Dedifferentiated amniotic fluid mesenchymal stem cell (primary cell): Measurements from ENCODE around the gene C1orf167.

Experiments
- DNase-seq: peaks from one replicate; pipeline ENCODE4 v3.0.0-alpha.2; 2016; ENCODE audit errors: extremely low spot score

Gene C1orf167, protein sequence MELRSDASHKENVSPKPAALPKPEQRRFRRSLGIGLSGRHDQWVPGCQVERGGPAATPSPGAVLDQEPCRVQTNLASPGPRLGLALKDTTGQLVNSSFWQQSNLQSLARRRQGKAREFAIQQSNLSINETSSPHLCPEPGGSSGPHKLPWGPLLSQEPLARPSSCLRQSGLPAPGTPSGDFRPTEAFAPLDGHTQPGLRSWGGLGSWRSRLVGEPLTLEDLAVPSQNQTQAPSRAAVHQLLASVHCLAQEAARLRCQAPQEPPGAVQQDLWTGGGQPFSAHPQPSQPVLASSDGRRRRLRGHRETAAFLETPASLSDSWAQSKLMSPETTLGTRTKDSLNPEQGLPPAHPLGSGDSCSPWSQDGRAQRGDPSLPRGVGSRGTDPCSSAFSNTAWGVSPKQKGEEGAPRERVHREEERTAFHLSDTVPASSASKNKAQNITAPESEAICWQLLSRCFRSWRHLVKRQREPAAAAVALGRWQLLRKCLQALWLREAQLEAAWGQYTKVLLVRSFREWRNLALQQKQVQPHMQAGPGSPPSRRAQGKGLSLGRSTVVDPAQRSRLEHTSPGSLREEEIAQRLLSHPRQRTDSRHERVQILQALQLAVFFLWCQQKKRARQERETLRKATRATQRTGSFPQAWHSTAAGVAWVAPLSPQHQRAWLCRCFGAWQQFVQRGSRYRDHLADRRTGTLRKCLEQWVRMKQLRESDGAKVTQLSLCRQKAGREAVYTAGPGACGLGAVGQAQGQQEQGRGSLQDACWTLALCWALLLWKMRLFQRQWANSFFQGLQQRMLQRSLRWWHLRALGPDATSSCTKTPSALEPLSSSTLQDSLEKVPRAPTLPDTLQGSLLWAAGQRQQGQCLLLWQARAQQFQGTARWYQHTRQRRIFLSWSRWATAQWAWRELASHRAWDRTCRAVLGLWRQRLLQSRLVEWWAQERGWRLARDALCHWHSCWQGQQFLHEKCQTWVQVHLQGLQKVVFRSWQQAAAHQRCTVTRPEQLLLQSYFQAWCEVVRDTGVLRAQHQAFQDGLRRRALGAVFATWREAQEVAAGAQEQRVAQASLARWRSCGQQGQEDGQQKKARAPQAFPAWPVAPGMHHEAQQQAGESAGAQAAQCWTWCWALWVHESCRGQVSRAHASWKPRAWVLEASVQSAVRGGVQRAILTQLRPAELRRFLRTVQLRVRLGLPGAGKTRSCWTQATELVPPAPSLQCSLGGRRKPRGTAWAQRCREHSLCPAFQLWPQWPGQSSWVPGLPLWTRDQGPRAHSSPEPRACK (N-terminal part only)

DNA sequence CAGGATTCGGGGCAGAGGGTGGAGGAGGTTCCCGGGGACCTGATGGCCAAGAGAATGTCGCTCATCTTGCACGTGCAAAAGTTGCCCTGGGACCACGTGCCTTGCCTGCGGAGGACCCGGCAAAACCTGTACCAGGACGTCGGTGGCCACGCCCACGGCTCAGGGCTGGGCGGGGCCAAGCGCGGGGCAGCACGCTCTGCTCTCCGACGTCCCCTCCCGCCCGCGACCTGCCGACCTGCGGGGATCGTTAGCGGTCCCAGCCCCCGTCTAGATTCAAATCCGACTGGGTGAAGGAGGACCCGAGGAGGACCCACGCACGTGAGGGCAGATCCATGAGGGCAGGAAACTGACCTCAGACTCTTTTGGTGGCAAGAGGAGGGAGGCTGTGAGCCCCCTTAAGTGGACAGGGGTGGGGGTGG, at the start of gene C1orf167:
Gene C1orf167, plus strand, starts transcription at position 206 of the 419 bp plus-strand sequence. CDS start 2,208 bp downstream, outside the sequence.
- DNase-seq, result no peak

DNA sequence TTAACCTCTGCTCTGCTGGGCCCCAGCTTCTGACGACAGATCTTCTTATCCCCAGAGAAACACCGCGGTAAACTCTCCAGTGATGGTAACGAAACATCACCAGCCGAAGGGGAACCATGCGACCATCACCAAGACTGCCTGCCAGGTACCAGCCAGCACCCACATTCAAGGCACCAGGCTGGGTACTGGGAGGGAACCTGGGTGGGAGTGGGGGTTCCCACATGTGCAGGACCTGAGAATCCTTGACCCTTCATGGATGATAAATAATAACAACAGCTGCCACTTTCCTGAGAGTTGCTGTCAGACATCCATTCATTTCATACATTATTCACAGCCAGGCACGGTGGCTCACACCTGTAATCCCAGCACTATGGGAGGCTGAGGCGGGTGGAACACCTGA, 49.7 kb upstream of the C1orf167 start:
- DNase-seq, result no peak

DNA sequence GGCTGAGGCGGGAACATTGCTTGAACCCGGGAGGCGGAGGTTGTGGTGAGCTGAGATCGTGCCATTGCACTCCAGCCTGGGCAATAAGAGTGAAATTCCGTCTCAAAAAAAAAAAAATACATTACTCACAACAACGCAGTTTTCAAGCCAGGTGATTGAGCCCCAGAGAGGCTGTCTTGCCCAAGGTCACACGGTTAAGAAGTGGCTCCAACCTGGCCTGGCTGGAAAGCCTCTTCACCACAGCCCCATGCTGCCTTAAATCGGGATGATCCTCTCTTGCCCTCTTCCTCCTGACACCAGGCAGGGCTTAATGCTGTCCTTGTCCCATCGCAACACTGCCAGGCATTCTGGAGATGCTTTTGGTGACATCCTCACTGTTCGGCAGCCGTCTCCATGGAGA, 48.9 kb upstream of the C1orf167 start:
- DNase-seq, result no peak

DNA sequence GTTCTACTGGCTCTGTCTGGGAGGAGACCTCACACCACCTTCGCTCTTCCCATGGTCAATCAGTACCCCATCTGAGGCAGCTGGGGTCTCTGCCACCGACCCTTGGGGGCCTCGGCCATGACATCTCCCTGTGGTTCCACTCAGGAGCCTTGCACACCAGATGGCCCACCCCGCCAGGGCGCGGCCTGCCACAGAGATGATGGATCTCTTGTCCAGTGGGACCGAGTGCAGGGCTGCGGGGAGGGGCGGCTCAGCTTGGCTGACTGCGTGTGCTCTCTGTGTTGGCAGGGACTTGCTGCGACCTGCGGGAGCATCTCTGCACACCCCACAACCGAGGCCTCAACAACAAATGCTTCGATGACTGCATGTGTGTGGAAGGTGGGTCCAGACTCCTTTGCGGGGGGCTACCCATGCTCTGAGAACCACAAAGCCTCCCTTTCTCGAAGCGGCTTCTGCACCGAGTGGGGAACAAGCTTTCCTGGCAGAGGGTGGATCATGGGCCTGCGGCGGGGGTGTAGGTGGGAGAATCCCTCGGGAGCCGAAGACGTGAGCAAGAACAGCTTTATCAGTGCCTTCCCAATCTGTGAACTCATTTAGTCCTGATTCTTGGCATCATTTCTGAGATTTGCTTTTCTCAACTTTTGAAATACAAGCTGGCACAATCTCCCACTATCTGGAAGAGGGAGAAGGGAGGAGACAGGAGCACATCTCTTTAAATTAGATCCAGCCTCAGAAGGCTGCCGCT, 47.0 kb upstream of the C1orf167 start:
- no peak for DNase-seq

DNA sequence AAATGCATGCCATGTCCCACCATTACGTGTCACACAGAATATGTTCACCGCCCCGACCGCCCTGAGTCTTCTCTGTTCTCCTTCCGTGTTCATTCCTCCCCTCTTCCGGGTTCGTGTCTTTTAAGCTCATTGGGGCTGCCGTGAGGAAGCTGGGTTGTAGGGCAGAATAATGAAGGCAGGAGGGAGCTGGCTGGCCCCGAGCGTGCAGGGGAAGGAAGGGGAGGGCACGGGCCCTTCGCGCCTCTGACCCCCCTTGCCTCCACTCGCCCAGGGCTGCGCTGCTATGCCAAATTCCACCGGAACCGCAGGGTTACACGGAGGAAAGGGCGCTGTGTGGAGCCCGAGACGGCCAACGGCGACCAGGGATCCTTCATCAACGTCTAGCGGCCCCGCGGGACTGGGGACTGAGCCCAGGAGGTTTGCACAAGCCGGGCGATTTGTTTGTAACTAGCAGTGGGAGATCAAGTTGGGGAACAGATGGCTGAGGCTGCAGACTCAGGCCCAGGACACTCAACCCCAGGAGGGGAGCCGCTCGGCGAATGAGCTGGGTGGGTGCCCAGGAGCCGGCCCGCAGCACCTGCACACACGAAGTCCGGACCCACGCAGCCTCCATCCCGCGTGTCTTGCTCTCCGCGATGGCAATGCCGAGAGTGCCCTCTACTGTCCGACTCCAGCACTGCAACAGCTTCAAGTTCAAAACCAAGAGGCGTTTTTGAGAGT, 42.5 kb upstream of the C1orf167 start:
- peak; percentile 72 for DNase-seq

DNA sequence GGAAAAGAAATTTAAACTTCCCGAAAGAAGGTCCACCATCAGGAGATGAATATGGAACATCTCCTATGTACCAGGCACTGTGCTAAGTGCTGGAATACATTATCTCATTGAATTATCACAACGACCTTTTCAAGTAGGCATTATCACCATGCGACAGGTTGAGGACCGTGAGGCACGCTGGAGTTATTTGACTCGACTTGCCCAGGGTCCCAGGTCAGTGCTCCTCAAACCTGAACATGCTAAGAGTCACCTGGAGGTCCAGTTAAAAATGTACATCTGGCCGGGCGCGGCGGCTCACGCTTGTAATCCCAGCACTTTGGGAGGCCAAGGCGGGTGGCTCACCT, 42.0 kb upstream of the C1orf167 start:
- DNase-seq, result no peak

- DNase-seq, result no peak
Measured at GRCh38 chr1:11720525-11720924, 41.5 kb upstream of the C1orf167 start.

- DNase-seq, result no peak
Measured at GRCh38 chr1:11721311-11721710, 40.7 kb upstream of the C1orf167 start.

DNA sequence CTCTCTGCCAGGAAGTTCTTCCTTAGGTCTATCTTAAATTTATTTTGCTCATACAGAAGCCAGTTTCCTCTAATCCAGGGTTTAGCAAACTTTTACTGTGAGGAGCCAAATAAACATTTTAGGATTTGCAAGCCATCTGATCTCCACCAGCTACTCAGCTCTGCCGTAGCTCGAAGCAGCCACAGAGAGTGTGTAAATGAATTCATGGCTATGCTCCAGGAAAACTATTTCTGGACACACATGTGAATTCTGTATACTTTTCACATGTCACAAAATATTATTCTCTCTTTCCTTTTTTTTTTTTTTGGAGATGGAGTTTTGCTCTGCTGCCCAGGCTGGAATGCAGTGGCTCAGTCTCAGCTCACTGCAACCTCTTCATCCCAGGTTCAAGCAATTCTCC, 39.5 kb upstream of the C1orf167 start:
- no peak for DNase-seq

DNA sequence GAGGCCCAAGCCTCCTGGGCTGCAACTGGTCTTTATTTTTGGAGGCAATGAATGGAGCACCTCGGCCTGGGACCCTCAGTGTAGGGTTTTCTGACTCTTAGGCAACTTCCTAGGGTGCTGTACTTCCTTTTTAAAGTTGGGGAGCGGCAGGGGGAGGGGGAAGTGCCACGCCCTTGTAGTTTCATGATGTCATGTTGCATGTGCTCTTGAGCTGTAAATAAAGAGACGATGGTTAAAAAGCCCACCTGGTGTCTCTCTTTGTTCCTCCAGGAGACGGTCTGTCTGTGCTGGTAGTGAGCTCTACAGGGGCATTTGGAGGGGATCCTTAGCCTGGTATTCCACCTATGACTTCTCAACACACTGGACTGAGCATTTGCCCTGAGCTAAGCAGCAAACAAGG, 36.4 kb upstream of the C1orf167 start:
- DNase-seq, result no peak

DNA sequence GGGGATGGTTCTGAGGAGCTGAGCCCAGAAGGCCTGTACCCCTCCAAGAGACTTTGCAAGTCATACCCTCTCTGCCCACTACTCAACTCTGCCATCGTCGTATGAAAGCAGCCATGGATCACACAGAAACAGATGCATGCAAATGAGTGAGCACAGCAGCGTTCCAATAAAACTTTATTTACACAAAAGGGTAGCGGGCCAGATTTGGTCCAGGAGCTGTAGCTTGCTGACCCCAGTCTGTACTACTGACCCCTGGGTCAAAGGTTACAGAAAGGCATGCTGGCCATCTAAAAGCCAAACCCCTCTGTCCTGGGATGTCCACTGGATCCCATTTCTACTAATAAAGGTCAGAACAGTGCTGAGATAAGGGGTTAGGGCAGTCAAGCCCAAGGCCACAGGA, 34.9 kb upstream of the C1orf167 start:
- no peak for DNase-seq

DNA sequence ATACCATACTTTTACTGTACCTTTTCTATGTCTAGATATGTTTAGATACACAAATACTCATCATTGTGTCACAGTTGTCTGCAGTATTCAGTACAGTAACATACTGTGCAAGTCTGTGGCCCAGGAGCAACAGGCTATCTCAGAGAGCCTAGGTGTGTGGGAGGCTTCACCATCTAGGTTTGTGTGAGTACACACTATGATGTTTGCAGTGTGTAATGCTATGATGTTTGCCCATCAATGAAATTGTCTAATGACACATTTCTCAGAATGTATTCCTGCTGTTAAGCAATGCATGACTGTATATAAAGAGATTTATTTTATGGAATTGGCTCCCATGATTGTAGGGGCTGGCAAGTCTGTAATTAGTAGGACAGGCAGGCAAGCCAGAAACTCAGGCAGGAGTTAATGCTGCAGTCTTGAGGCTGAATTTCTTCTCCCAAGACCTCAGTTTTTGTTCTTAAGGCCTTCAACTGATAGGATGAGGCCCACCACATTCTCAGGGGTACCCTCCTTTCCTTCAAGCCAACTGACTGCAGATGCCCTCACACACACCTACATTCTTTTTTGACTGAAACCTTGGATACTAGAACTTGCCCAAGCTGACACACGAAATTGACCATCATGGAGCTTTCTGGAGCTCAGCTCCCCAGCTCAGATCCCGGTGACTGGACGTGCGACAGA, 33.7 kb upstream of the C1orf167 start:
- DNase-seq, result no peak

- DNase-seq, result no peak
Measured at GRCh38 chr1:11729155-11729497, 32.9 kb upstream of the C1orf167 start.

- DNase-seq, result no peak
Measured at GRCh38 chr1:11729498-11730428, 32.2 kb upstream of the C1orf167 start.

DNA sequence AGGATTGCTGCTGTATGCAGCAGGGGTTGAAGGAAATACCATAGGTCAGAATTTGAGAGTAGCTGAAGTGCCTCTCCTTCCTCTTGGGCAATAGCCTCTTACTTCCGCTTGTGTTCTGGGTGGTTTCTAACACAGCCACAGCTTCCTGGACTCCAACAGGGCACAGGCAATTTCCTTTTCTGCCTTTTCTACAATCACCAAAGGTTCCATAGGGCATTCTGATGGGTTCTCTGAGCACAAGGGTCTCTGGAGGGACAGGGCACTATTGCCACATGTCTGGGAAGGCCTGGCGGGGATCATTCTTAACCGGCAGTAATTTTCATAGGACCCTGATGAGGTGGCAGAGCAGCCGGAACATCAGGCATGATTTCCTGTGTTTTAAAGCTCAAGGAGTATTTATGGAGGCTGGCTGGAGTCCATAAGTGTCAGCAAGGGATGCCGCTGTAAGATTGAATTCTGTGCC, 31.5 kb upstream of the C1orf167 start:
- DNase-seq, result no peak

DNA sequence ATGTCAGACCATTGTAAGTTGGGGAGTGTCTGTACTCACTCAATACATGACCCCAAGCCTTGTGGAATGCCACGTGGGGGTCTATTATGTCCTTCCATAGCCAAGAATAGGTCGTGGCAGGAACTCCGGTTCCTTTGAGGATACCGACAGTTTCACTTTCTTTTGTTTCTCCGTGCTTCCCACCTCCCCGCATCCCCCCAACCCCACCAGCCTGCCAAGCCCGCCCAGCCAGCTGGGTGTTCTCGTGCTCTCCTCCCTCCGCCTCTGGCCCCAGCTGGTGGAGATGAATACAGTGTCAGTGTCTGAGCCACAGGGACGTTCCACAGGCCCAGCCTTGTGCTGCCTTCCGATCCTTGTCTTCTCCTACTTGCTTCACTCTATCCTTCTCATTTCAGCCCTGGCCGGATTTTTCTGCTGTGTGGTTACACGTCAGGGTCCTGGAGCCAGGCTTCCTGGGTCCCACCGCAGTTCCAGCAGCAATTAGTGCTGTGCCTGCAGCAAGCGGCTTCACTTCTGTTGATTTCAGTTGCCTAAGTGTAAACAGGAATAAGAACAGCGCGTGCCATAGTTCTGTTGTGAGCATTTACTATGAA, 30.2 kb upstream of the C1orf167 start:
- DNase-seq, result peak; percentile 23

- DNase-seq, result no peak
Measured at GRCh38 chr1:11733306-11733705, 28.7 kb upstream of the C1orf167 start.

- DNase-seq, result no peak
Measured at GRCh38 chr1:11735531-11735853, 26.5 kb upstream of the C1orf167 start.
